HG03558 (cell line): ENCODE measurements around the gene IGHMBP2.

Experiments used
- ATAC-seq: cut with Tn5 transposase; IDR thresholded peaks from one replicate; pipeline ENCODE4 v1.9.1; 2021; ENCODE audit warnings: moderate number of reproducible peaks; ENCODE audit not compliant: unreplicated experiment; ENCODE audit errors: extremely low read depth

The IGHMBP2 gene

DNA sequence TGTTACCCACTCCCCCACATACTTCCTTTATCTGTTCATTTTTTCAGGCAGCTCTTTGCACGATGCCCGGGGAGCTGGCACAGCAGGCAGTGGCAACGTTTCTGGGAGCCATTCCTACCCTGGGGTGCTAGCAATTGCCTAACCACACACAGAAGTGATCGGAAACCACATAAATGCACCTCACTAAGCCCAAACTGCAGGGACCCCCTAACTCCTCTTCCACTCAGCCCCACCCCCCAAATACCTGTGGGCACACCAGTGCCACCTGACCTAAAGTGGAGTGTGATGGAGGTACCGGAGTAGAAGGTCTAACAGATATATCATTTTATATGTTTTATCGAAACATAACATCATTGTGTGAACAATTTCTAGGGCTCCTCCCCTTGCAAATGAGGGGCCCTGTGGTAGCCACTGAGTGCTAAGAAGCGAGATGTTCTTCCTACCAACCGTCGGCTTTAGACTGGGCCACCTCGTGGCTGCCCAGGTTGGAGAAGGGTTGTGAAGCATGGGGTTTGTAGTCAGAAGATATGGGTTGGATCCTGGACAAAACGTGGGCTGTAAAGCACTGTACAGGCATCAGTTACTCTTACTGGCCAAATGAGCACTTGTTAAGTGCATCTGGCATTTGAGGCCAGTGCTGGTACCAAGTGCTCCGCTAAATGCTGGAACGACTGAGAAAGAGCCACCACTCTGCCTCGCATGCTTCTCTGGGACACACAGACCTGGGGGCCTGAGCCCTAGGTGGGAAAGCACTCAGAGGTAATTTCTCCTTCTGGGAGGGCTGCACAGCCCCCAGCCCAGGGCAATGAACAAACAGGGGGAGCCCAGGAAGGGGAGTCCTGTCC is 74.3 kb downstream of the IGHMBP2 start:
- ATAC-seq, result no peak

- no peak for ATAC-seq
Measured at GRCh38 chr11:68978626-68978930, 74.9 kb downstream of the IGHMBP2 start.

DNA sequence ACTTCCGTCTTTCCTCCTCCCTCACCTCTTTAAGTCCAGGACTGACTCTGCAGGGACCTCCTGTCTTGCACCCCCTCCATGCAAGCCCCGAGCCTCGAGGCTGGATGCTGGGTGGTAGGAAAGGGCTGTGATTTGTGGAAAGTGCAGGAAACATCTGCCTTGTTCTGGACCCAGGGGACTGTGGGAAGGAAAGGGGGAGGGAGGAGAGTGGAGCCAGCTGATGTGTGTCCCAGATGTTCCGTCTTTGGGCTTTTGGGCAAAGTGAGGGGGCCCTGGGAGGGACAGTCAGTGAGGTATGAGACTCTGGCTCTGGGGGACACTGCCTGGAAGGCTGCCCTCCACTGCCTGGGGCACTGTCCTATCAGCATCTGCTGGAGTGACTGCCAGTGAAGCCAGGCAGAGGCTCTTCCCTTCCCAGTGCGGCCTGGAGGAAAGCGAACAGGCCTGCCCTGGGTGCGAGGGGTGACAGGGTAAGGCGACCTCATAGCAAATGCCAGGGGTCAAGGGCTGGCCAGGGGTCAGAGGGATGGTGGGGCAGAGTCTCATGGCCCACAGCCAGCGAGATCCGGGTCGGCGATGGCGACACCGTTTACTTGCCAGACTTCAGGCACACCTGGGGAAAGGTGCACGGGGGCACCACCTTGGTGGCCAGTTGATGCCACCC is 75.4 kb downstream of the IGHMBP2 start:
- no peak for ATAC-seq

- ATAC-seq, result no peak
Measured at GRCh38 chr11:68979931-68980775, 76.5 kb downstream of the IGHMBP2 start.

- no peak for ATAC-seq
Measured at GRCh38 chr11:68980776-68981065, 77.0 kb downstream of the IGHMBP2 start, which contains the start of gene MRGPRD. MRGPRD (minus strand) TSS chr11:68980986; CDS start chr11:68980986, 0 bp downstream.

DNA sequence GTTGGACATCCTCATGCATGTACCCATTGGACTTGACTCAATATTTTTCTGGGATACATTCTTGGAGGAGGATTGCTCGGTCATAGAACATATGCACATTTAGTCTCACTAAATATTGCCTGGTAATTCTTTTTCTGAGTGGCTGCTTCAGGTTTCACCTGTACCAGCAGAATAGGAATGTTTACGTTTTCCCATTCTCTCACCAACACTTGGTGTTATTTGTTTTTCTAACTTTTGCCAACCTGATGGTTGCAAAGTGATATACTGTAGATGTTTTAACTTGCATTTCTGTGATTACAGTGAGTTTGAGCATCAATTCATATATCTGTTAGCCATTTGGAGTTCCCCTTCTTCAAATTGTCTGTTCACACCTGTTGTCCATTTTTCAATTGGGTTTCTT is 78.4 kb downstream of the IGHMBP2 start:
- ATAC-seq, result no peak

DNA sequence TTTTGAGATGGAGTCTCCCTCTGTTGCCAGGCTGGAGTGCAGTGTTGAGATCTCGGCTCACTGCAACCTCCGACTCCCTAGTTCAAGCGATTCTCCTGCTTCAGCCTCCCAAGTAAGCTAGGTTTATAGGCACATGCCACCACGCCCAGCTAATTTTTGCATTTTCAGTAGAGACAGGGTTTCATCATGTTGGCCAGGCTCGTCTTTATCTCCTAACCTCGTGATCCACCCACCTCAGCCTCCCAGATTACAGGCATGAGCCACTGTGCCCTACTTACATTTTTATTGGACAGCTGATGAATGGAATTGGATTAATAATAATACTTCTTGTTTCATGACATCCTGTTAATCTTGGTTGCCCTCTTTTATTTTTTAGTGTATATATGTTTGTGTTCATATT is 80.1 kb downstream of the IGHMBP2 start:
- no peak for ATAC-seq

DNA sequence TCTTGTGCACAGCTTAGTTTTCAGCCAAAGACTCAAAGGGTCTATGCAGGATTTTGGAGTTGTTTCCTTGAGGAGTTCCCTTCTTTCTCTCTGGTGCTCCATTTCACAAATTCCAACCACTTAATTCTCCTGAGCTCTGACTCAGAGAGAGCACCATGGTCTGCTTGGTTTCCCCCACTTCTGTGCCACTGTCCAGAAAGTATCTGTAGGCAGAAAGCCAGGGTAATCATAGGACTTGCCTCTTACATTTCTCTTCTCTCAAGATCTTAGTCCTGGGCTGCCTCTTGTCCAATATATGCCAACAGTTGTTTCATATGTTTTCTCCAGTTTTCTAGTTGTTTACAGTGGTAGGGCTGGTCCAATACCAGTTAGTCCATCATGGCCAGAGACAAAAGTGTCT is 83.5 kb downstream of the IGHMBP2 start:
- ATAC-seq, result no peak

DNA sequence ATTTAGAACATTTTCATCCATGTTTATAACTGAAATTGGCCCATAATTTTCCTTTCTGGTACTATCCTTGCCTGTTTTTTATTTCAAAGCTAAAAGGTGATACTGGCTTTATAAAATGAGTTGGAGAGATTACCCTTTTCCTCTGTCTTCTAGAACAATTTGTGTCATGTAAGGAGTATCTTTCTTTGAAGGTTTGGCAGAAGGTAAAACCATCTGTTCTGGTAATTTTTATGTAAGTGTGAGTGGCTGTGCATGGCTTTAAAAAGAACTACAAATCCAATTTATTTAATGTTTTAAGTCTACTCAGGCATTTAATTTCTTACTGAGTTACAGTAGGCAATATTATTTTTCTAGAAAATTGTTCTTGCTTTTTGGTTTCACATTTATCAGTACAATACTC is 84.8 kb downstream of the IGHMBP2 start:
- no peak for ATAC-seq
